Mesangial cell (primary cell): ENCODE results near the gene MBNL2. TPM values are rescaled to one million over a fixed set of nuclear protein-coding genes. Genes with fewer than 3 reads are reported as not detected.

Experiments
- total RNA-seq: library from RNA; depleted of rRNA; stranded (reverse); fragments of >200 nt; gene quantifications from 2 replicates; pipeline ENCODE4 v1.2.3, GENCODE V29; 2015

MBNL2 gene
- 41.8 and 44.2 TPM in 2 replicates for total RNA-seq

DNA sequence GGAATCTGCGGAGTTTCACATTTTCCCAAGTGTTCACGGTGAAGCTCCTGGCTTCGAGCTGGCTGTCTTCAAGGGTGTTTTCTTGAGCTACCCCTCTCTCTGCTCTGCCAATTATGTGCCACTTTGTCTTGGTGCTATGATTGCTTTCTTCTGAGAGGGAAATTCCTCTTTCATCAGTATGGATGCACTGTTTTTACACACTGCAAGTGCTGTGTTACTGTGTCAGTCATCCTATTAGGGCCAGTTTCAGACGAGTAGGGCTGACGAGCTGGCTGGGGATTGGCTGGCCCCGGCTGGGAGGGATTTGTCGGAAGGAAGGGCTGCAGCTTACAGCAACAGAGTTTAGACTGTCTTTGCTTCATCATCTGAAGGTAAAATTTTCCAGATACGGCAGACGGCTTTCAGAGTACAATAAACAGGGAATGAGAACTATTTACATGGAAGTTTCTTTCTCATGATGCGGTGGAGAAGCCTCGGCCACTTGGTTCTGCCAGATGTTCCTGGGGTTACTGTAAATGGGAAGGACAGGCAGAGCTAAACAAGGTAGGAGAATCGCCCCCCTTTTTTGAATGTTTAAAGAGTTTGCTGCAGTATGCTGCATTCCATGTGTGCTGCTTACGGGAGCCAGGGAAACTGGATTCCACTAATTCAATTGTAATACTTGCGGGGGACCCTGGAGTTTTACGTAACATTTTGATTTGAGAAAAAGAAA lies at the start of gene MBNL2:
TSS of gene MBNL2 (plus strand) at position 345 of the 712 bp plus-strand sequence. CDS start 53,903 bp downstream, outside the sequence.

GRCh38 chr13:97433727-97434396 lies 211.7 kb downstream of the MBNL2 start, which contains the start of gene RAP2A:
Gene RAP2A, plus strand, starts transcription at chr13:97434169. Its CDS starts 302 bp downstream, at chr13:97434471.

Other genes starting within 250 kb of the MBNL2 start
- gene OXGR1, start 227.9 kb upstream of the MBNL2 start, total RNA-seq: 0.16 and 0.51 TPM in 2 replicates
- gene RAP2A, start 211.8 kb downstream of the MBNL2 start, total RNA-seq: 9.1 and 12.2 TPM in 2 replicates